ENCODE data around the gene TP53RK.

Gene TP53RK

DNA sequence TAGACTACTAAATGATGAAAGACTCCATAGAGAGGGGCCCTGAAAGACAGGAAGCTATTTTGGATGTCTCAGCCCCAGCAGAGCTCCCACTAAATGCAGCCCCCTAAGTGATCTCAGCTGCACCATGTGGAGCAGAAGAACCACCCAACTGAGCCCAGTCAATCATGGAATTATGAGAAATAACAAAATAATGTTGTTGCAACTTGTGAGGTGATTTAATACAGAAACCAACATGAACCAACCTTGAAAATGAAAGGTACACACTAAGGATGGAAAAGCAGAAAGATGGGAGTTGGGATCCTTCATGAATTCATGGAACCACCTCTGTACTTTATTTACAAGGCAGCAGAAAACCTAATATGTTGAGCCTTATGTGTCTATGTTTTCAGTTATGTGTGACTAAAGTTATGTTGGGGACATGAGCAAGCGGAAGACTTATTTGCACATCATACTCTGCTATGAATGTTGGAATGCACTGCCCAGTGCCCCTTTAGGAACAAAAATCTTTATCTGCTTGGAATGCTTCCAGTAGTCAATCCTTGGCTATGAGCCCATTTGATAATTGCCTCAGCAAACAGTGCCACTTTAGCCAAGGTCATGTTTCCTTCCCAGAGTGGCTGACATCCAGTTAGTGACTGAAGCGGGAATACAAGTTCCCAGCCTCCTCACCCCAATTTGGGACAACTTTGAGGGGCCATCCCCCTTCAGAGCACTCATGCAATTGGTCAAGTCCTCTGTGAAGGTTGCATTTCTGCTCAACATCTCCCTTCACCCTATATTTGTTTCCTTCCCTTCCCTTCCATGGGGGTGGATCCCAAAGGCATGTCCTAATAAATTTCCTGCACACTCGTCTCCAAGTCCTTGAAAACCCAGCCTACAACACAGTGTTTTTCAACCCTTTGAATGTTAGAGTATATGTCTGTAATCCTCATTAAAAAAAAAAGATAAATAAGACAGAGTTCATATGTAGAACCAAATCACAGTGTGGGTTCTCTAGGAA, 18.4 kb downstream of the TP53RK start:
- H3K9me3 ChIP-seq (ENCODE audit: control insufficient read depth, insufficient read depth, low read depth, low read length), result no peaks in the 10 kb centered on the region
- H3K4me3 ChIP-seq (ENCODE audit: low read depth, low read length), result no peak overlapping the region
- no peak overlapping the region for H3K27ac ChIP-seq (ENCODE audit: extremely low read depth, low read depth, low read length)
- H3K4me1 ChIP-seq (ENCODE audit: control insufficient read depth, insufficient read depth, low read length), result no peaks in the 10 kb centered on the region
- POLR2A ChIA-PET, result no interaction called here
- H3K36me3 ChIP-seq (ENCODE audit: control insufficient read depth in 2 of 2, insufficient read depth in 1 of 2, low read length in 2 of 2), result no peaks in the 10 kb centered on the region
- CTCF ChIA-PET, result no interaction called here
- TF ChIP-seq, protein P1, sequence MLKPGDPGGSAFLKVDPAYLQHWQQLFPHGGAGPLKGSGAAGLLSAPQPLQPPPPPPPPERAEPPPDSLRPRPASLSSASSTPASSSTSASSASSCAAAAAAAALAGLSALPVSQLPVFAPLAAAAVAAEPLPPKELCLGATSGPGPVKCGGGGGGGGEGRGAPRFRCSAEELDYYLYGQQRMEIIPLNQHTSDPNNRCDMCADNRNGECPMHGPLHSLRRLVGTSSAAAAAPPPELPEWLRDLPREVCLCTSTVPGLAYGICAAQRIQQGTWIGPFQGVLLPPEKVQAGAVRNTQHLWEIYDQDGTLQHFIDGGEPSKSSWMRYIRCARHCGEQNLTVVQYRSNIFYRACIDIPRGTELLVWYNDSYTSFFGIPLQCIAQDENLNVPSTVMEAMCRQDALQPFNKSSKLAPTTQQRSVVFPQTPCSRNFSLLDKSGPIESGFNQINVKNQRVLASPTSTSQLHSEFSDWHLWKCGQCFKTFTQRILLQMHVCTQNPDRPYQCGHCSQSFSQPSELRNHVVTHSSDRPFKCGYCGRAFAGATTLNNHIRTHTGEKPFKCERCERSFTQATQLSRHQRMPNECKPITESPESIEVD (tag by site-specific recombination; IDR thresholded peaks at IDR 0.05), result no peak
- TF ChIP-seq, protein P2, sequence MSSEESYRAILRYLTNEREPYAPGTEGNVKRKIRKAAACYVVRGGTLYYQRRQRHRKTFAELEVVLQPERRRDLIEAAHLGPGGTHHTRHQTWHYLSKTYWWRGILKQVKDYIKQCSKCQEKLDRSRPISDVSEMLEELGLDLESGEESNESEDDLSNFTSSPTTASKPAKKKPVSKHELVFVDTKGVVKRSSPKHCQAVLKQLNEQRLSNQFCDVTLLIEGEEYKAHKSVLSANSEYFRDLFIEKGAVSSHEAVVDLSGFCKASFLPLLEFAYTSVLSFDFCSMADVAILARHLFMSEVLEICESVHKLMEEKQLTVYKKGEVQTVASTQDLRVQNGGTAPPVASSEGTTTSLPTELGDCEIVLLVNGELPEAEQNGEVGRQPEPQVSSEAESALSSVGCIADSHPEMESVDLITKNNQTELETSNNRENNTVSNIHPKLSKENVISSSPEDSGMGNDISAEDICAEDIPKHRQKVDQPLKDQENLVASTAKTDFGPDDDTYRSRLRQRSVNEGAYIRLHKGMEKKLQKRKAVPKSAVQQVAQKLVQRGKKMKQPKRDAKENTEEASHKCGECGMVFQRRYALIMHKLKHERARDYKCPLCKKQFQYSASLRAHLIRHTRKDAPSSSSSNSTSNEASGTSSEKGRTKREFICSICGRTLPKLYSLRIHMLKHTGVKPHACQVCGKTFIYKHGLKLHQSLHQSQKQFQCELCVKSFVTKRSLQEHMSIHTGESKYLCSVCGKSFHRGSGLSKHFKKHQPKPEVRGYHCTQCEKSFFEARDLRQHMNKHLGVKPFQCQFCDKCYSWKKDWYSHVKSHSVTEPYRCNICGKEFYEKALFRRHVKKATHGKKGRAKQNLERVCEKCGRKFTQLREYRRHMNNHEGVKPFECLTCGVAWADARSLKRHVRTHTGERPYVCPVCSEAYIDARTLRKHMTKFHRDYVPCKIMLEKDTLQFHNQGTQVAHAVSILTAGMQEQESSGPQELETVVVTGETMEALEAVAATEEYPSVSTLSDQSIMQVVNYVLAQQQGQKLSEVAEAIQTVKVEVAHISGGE (tag by site-specific recombination; conservative IDR thresholded peaks at IDR 0.05; ENCODE audit: low read depth), result no peak
- TF ChIP-seq ZNF10 (tag by site-specific recombination; IDR thresholded peaks at IDR 0.05) (no peak), ZNF48 (tag by site-specific recombination; IDR thresholded peaks at IDR 0.05) (no peak), SETDB1 (IDR thresholded peaks at IDR 0.05; ENCODE audit: insufficient read length, low read length) (peak; percentile 58), ZFP37 (tag by site-specific recombination; IDR thresholded peaks at IDR 0.05) (no peak), SP7 (tag by site-specific recombination; IDR thresholded peaks at IDR 0.05) (no peak), ZNF830 (tag by site-specific recombination; IDR thresholded peaks at IDR 0.05; ENCODE audit: low read depth) (no peak), ZNF654 (tag by site-specific recombination; IDR thresholded peaks at IDR 0.05; ENCODE audit: low read depth) (no peak)

DNA sequence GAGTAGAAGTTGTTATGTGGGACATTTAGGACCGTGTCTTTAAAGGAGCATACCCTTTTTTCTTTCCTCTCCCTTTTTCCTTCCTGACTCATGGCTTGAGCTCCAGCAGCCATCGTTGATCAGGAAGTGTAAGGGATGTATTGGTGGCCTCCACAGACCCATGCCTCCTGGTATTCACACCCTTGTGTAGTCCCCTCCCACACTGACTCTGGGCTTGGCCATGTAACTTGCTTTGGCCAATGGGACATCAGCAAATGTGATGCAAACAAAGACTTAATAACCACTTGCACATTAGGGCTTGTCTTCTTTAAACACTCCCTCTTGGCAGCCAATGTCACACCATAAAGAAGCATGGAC, 19.0 kb downstream of the TP53RK start:
- TF ChIP-seq ZNF112 (tag by site-specific recombination; IDR thresholded peaks at IDR 0.05) (no peak), ZNF416 (tag by site-specific recombination; IDR thresholded peaks at IDR 0.05) (no peak)
- H3K9me3 ChIP-seq (ENCODE audit: control insufficient read depth, insufficient read depth, low read depth, low read length), result no peaks in the 10 kb centered on the region
- no peaks in the 10 kb centered on the region for H3K36me3 ChIP-seq (ENCODE audit: control insufficient read depth in 2 of 2, insufficient read depth in 1 of 2, low read length in 2 of 2)
- H3K27ac ChIP-seq (ENCODE audit: extremely low read depth, low read depth, low read length), result no peak overlapping the region
- H3K4me1 ChIP-seq (ENCODE audit: control insufficient read depth, insufficient read depth, low read length), result no peaks in the 10 kb centered on the region
- CTCF ChIA-PET, result no interaction called here
- POLR2A ChIA-PET, result no interaction called here
- H3K4me3 ChIP-seq (ENCODE audit: low read depth, low read length), result no peak overlapping the region

DNA sequence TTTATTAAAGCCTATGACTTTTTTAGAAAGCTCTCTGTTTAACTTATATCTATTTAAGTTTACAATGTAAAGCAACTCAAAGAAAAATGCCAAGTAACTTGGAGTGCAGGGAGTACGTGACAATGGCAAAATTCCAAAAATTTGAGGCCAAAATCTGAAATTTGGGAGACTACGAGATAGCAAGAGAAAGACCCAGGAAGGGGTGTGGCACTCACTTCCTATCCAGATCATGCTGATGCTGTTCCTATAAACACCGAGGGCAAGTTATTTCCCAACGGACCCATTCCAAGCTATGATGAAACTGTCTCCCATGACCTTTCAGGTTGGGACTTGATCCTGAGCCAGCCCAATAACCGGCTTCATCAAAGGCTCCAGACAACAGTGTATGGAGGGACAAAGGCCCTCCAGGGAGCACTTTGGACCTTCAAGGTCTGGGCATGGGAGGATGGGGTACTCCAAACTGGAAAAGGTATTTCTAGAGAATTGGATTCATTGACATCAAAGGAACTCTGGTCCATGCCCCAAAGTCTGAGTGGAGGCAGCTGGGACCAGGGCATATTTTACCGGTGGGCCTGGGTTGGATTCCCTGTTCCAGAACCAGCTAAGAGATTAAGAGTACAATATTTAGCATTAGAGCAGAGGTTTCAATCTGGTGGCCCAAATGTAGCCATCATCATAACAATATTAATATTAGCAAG, 22.3 kb downstream of the TP53RK start:
- no peaks in the 10 kb centered on the region for H3K4me1 ChIP-seq (ENCODE audit: control insufficient read depth, insufficient read depth, low read length)
- no peak overlapping the region for H3K4me3 ChIP-seq (ENCODE audit: low read depth, low read length)
- H3K36me3 ChIP-seq (ENCODE audit: control insufficient read depth in 2 of 2, insufficient read depth in 1 of 2, low read length in 2 of 2), result no peaks in the 10 kb centered on the region
- H3K9me3 ChIP-seq (ENCODE audit: control insufficient read depth, insufficient read depth, low read depth, low read length), result no peaks in the 10 kb centered on the region
- no peak overlapping the region for H3K27ac ChIP-seq (ENCODE audit: extremely low read depth, low read depth, low read length)
- CTCF ChIA-PET, result interaction anchor here (0.7 to 1.6 kb wide), 2 partner anchors 10 to 14 kb away, joined by 4 to 5 read pairs; no protein-coding TSS in a partner anchor
- POLR2A ChIA-PET, result no interaction called here
- TF ChIP-seq SCRT2 (tag by site-specific recombination; IDR thresholded peaks at IDR 0.05) (no peak), ZNF354C (tag by site-specific recombination; IDR thresholded peaks at IDR 0.05; ENCODE audit: borderline replicate concordance, low read depth) (no peak), ZNF777 (tag by site-specific recombination; IDR thresholded peaks at IDR 0.05; ENCODE audit: borderline replicate concordance) (no peak), ZNF239 (tag by site-specific recombination; IDR thresholded peaks at IDR 0.05) (no peak), ZNF701 (tag by site-specific recombination; IDR thresholded peaks at IDR 0.05) (no peak), ZNF324 (tag by site-specific recombination; IDR thresholded peaks at IDR 0.05) (no peak), ZNF311 (tag by site-specific recombination; IDR thresholded peaks at IDR 0.05; ENCODE audit: borderline replicate concordance) (no peak), ZBTB7A (tag by site-specific recombination; IDR thresholded peaks at IDR 0.05; ENCODE audit: low read depth) (no peak)
- TF ChIP-seq, protein P3, sequence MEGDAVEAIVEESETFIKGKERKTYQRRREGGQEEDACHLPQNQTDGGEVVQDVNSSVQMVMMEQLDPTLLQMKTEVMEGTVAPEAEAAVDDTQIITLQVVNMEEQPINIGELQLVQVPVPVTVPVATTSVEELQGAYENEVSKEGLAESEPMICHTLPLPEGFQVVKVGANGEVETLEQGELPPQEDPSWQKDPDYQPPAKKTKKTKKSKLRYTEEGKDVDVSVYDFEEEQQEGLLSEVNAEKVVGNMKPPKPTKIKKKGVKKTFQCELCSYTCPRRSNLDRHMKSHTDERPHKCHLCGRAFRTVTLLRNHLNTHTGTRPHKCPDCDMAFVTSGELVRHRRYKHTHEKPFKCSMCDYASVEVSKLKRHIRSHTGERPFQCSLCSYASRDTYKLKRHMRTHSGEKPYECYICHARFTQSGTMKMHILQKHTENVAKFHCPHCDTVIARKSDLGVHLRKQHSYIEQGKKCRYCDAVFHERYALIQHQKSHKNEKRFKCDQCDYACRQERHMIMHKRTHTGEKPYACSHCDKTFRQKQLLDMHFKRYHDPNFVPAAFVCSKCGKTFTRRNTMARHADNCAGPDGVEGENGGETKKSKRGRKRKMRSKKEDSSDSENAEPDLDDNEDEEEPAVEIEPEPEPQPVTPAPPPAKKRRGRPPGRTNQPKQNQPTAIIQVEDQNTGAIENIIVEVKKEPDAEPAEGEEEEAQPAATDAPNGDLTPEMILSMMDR (tag by site-specific recombination; IDR thresholded peaks at IDR 0.05), result no peak
- TF ChIP-seq, protein P4, sequence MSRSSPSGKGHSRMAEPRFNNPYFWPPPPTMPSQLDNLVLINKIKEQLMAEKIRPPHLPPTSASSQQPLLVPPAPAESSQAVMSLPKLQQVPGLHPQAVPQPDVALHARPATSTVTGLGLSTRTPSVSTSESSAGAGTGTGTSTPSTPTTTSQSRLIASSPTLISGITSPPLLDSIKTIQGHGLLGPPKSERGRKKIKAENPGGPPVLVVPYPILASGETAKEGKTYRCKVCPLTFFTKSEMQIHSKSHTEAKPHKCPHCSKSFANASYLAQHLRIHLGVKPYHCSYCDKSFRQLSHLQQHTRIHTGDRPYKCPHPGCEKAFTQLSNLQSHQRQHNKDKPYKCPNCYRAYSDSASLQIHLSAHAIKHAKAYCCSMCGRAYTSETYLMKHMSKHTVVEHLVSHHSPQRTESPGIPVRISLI (tag by site-specific recombination; IDR thresholded peaks at IDR 0.05), result no peak
